OCI-LY3 (cell line): ENCODE results near the gene ACY1.

Experiments used
- H2AFZ ChIP-seq: fragments of 200-600, 300-600 bp; shearing (Covaris generic); 2 replicates; pipeline ENCODE4 v1.6.0; 2014; ENCODE audit warnings: antibody characterized with exemption, low read depth, low read length
- H3K27ac ChIP-seq: fragments of 200-600, 300-600 bp; sonication (generic); 2 replicates; pipeline ENCODE4 v1.5.1; 2014; ENCODE audit warnings: mild to moderate bottlenecking, low read length, moderate library complexity, mixed read lengths
- H3K27me3 ChIP-seq: fragments of 200-600, 300-600 bp; sonication (generic); 2 replicates; pipeline ENCODE4 v1.6.1; 2014; ENCODE audit warnings: low read depth, low read length, mixed read lengths
- H3K36me3 ChIP-seq: fragments of 200-600, 300-600 bp; sonication (generic); replicated peaks from 2 replicates; pipeline ENCODE3; 2014; ENCODE audit warnings: low read depth, low read length, mixed read lengths
- H3K4me1 ChIP-seq: fragments of 300-600, 200-600 bp; sonication (generic); 2 replicates; pipeline ENCODE4 v1.6.1; 2014; ENCODE audit warnings: low read length, mixed read lengths
- H3K4me2 ChIP-seq: fragments of 200-600, 300-600 bp; sonication (generic); 2 replicates; pipeline ENCODE4 v1.6.1; 2014; ENCODE audit warnings: low read length, mixed read lengths
- H3K4me3 ChIP-seq: fragments of 300-600, 200-600 bp; sonication (generic); 2 replicates; pipeline ENCODE4 v1.5.1; 2014; ENCODE audit warnings: antibody characterized with exemption, mild to moderate bottlenecking, low read length, moderate library complexity
- H3K79me2 ChIP-seq: fragments of 300-600, 200-600 bp; shearing (Covaris generic); 2 replicates; pipeline ENCODE4 v1.6.1; 2014; ENCODE audit warnings: mild to moderate bottlenecking, low read length, mixed read lengths
- H3K9ac ChIP-seq: fragments of 300-600, 200-600 bp; shearing (Covaris generic); 2 replicates; pipeline ENCODE4 v1.6.0; 2014; ENCODE audit warnings: mild to moderate bottlenecking, low read length, moderate library complexity
- H3K9me3 ChIP-seq: fragments of 200-600, 300-600 bp; shearing (Covaris generic); 2 replicates; pipeline ENCODE4 v1.6.1; 2014; ENCODE audit warnings: low read length, mixed read lengths; ENCODE audit not compliant: insufficient read depth
- H4K20me1 ChIP-seq: fragments of 200-600, 300-600 bp; sonication (generic); 2 replicates; pipeline ENCODE4 v1.6.1; 2016; ENCODE audit warnings: low read length, mixed read lengths; ENCODE audit not compliant: insufficient read depth
- EZH2phosphoT487 ChIP-seq: fragments of 200-600 bp; shearing (Covaris generic); IDR thresholded peaks from 2 replicates; pipeline ENCODE4 v1.6.1; 2018; ENCODE audit warnings: antibody characterized with exemption, mixed run types, low read depth
- TF ChIP-seq, protein P1 (sequence below): fragments of 200-600, 300-600 bp; sonication (generic); IDR thresholded peaks from 2 replicates; pipeline ENCODE4 v1.5.1; 2014; ENCODE audit warnings: antibody characterized with exemption, low read length, low read depth

Gene ACY1

DNA sequence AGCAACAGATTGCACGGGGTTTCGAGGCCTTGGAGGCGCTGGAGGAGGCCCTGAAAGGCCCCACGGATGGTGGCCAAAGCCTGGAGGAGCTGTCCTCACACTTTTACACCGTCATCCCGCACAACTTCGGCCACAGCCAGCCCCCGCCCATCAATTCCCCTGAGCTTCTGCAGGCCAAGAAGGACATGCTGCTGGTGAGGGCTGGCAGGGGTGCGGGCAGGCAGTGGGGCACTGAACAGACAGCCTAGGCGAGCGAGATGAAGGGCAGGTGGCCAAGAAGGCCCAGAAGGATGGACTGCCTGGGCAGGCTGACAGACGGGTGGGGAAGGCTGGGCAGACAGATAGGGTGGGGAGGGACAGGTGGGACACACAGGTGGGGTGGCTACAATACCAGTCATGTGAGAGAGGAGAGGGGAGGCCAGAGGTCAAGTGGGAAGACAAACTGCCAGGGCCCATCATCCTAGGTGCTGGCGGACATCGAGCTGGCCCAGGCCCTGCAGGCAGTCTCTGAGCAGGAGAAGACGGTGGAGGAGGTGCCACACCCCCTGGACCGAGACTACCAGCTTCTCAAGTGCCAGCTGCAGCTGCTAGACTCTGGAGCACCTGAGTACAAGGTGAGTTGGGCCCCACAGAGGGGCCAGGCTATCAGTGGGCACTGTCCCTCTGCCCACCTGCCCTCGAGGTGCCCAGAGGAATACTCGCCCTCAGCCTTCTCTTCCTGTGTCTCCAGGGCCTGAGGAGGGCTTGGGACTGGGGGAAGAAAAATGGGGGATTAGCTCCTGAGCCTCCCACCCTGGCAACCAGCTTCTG lies 38.1 kb upstream of the ACY1 start:
- no peaks in the 10 kb centered on the region for H3K27me3 ChIP-seq
- peaks cover 15% of the 10 kb centered on the region for H3K79me2 ChIP-seq
- no peak overlapping the region for H2AFZ ChIP-seq
- H3K9me3 ChIP-seq: no peaks in the 10 kb centered on the region
- H3K9ac ChIP-seq: no peak overlapping the region
- TF ChIP-seq, protein P1, sequence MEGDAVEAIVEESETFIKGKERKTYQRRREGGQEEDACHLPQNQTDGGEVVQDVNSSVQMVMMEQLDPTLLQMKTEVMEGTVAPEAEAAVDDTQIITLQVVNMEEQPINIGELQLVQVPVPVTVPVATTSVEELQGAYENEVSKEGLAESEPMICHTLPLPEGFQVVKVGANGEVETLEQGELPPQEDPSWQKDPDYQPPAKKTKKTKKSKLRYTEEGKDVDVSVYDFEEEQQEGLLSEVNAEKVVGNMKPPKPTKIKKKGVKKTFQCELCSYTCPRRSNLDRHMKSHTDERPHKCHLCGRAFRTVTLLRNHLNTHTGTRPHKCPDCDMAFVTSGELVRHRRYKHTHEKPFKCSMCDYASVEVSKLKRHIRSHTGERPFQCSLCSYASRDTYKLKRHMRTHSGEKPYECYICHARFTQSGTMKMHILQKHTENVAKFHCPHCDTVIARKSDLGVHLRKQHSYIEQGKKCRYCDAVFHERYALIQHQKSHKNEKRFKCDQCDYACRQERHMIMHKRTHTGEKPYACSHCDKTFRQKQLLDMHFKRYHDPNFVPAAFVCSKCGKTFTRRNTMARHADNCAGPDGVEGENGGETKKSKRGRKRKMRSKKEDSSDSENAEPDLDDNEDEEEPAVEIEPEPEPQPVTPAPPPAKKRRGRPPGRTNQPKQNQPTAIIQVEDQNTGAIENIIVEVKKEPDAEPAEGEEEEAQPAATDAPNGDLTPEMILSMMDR: no peak
- TF ChIP-seq EZH2phosphoT487: no peak
- H3K4me3 ChIP-seq: no peak overlapping the region
- H3K4me1 ChIP-seq: peaks cover 16% of the 10 kb centered on the region
- no peak overlapping the region for H3K27ac ChIP-seq
- no peak overlapping the region for H3K4me2 ChIP-seq
- peaks cover 2% of the 10 kb centered on the region for H3K36me3 ChIP-seq
- H4K20me1 ChIP-seq: 0 out of 2 replicates have a peak, but pooled peaks cover 3% of the 10 kb centered on the region

DNA sequence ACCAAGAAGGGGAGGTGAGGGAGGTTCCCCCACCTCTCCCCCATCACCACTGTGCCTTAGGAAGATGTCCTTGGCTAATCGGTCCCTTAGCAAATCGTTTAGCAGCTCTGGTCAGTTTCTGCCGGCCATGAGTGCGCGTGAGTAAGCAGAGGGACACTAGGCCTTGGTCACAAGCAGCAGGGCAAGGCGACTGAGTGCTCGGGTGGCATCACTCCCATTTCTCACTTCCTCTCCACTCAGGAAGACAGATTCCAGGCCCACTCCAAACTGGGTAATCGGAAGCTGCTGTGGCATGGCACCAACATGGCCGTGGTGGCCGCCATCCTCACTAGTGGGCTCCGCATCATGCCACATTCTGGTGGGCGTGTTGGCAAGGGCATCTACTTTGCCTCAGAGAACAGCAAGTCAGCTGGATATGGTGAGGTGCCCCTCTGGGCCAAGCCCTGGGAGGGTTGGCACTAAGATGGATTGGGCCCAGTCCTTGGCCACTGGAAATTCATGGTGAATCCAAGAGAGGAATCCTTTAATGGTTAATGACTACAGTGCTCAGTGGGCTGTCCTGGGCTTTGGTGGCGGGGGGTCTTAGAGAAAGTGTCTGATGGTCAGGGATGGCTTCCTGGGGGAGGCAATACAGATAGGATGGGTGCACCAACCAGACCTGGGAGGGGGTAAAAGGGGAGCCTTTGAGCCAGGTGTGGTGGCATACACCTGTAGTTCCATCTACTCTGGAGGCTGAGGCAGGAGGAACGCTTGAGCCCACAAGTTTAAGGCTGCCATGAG lies 37.2 kb upstream of the ACY1 start:
- peaks cover 6% of the 10 kb centered on the region for H3K79me2 ChIP-seq
- H3K4me1 ChIP-seq: peaks cover 9% of the 10 kb centered on the region
- no peak overlapping the region for H2AFZ ChIP-seq
- H3K36me3 ChIP-seq: no peaks in the 10 kb centered on the region
- H3K4me2 ChIP-seq: no peak overlapping the region
- H3K27ac ChIP-seq: no peak overlapping the region
- no peak overlapping the region for H3K9ac ChIP-seq
- no peak for TF ChIP-seq EZH2phosphoT487
- TF ChIP-seq, protein P1: no peak
- no peaks in the 10 kb centered on the region for H3K9me3 ChIP-seq
- no peak overlapping the region for H3K4me3 ChIP-seq
- no peaks in the 10 kb centered on the region for H4K20me1 ChIP-seq
- H3K27me3 ChIP-seq: no peaks in the 10 kb centered on the region

DNA sequence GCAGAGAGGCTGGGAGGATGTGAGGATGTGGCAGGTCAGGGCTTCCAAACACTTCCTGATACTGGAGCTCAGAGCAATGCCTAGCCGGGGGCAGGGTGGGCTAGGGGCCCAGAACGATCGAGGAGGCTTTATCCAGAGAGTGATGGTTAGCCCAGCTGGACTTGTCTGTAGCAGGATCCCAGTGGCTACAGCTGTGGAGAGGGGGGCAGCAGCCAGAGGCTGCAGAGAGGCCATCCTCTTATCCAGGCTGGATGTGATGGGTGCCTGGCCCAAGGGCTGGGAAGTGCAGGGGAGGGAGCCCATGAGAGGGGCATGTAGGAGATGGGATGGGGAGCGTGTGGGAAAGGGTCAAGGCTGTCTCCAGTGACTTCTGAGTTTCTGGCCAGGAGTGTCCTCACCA lies 36.5 kb upstream of the ACY1 start:
- H3K27ac ChIP-seq: no peak overlapping the region

More for the DNA sequence above, 36.5 kb upstream of the ACY1 start:
- Histone ChIP-seq H3K4me3 (no peak overlapping the region), H3K9ac (no peak overlapping the region), H3K27me3 (no peaks in the 10 kb centered on the region), H2AFZ (no peak overlapping the region), H3K4me2 (no peak overlapping the region), H3K79me2 (no peaks in the 10 kb centered on the region), H3K4me1 (peaks cover 9% of the 10 kb centered on the region), H3K36me3 (no peaks in the 10 kb centered on the region), H3K9me3 (no peaks in the 10 kb centered on the region), H4K20me1 (no peaks in the 10 kb centered on the region)
- TF ChIP-seq, protein P1: no peak
- no peak for TF ChIP-seq EZH2phosphoT487
